ENCODE data around the gene CEP83. TPM values are rescaled to one million over a fixed set of nuclear protein-coding genes. Genes with fewer than 3 reads are reported as not detected.

Gene CEP83
- total RNA-seq, 1 experiment from 2014 or later, result 19.2 TPM

DNA sequence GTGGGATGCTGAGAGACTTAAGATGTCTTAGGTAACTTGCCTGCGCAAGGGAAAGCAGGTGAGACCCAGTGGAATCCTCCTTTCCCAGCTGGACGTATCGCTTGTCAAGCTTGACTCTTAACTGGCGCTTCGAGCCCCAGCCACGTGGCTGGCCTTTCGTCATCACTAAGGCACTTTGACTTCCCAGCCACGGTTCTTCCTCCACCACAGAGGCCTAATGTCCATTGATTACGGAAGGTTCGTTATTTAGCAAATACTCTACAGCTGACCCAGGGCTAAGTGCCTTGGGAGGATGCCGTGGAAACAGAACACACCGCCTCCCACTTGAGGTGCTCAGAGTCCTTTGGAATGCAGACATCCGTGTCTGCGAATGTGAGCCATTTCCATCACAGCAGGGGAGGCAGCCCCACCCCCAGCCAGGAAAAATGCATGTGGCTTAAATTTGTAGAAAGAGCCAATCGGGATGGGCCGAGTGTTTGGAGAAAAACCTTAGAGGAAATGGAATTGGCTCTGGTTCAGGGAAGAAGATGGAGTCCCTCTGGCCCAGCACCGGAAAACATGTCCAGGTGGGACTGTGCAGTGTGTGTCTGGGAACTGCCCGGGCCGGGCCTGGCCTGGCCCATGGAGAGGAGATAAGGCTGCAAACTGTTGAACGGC, 195.6 kb downstream of the CEP83 start:
- no peak overlapping the region for H3K4me2 ChIP-seq (ENCODE audit: low read length)
- intact Hi-C loops (cut with micrococcal nuclease), result no loop called here
- H3K27me3 ChIP-seq (ENCODE audit: insufficient read depth, low read length), result no peaks in the 10 kb centered on the region
- H3K9me2 ChIP-seq (ENCODE audit: insufficient read depth), result no peaks in the 10 kb centered on the region
- H3K4me1 ChIP-seq (ENCODE audit: control insufficient read depth in 1 of 2, insufficient read depth in 2 of 2, low read length in 2 of 2), result peaks cover 11 to 21% of the 10 kb centered on the region in 2 experiments
- no TSS peak for BruUV-seq (replicated peaks)
- CTCF ChIA-PET, result no interaction called here
- DNase-seq (ENCODE audit: low read depth, low spot score), result no peak
- H3K79me2 ChIP-seq (ENCODE audit: insufficient read depth, low read length), result no peaks in the 10 kb centered on the region
- H3K36me3 ChIP-seq (ENCODE audit: control insufficient read depth in 1 of 2, insufficient read depth in 2 of 2, low read length in 2 of 2), result no peaks in the 10 kb centered on the region
- no peak overlapping the region for H3K9ac ChIP-seq (ENCODE audit: low read length)
- no peak for TF ChIP-seq SP1 (IDR thresholded peaks at IDR 0.05; ENCODE audit: low read depth)
- TF ChIP-seq YY1 (IDR thresholded peaks at IDR 0.05; ENCODE audit: extremely low read depth, insufficient replicate concordance, low read depth, low read length), result no peak
- no peak for TF ChIP-seq FOSL1 (IDR thresholded peaks at IDR 0.05; ENCODE audit: low read depth)
- TF ChIP-seq POLR2AphosphoS5 (IDR thresholded peaks at IDR 0.05; ENCODE audit: low read depth, low read length), result no peak
- TF ChIP-seq, protein P1, sequence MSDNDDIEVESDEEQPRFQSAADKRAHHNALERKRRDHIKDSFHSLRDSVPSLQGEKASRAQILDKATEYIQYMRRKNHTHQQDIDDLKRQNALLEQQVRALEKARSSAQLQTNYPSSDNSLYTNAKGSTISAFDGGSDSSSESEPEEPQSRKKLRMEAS (IDR thresholded peaks at IDR 0.05), result no peak
- no peak for TF ChIP-seq RAD21 (IDR thresholded peaks at IDR 0.05; ENCODE audit: low read depth)
- TF ChIP-seq ELF1 (IDR thresholded peaks at IDR 0.05; ENCODE audit: borderline replicate concordance, low read depth), result no peak
- no peak for TF ChIP-seq ZNF274 (IDR thresholded peaks at IDR 0.05; ENCODE audit: low read depth, low read length)
- TF ChIP-seq ZFX (IDR thresholded peaks at IDR 0.05), result no peak
- no peak for TF ChIP-seq JUND (IDR thresholded peaks at IDR 0.05)
- TF ChIP-seq EGR1 (IDR thresholded peaks at IDR 0.05; ENCODE audit: low read depth), result no peak
- H3K27ac ChIP-seq (ENCODE audit: low read depth, low read length), result no peak overlapping the region
- H4K20me1 ChIP-seq (ENCODE audit: insufficient read depth), result no peaks in the 10 kb centered on the region
- RAD21 ChIA-PET (ENCODE audit: low non-redundant PET in 1 of 2, low total read pairs in 2 of 2, uncharacterized antibody in 2 of 2, unreplicated experiment in 2 of 2), result no interaction called here
- H2AFZ ChIP-seq (ENCODE audit: low read depth, low read length, poor library complexity, severe bottlenecking), result no peak overlapping the region
- POLR2A ChIA-PET, result no interaction called here
- no peaks in the 10 kb centered on the region for H3K9me3 ChIP-seq (ENCODE audit: control insufficient read depth in 1 of 2, insufficient read depth in 1 of 2, low read depth in 1 of 2, low read length in 2 of 2)
- H3K4me3 ChIP-seq (replicated peaks in 1 of 2; ENCODE audit: low read depth in 1 of 2, low read length in 2 of 2), result no peak overlapping the region
- ATAC-seq, result no peak

Measured in HCT116 (cell line).